GM13977 (cell line): ENCODE measurements around the gene TMEM94.
"Not testable (repeated sequence)": the region's sequence is repeated elsewhere in the genome, so short reads cannot be mapped to it uniquely, and the experiment has no call there.

ENCODE experiments used
- DNase-seq: peaks from one replicate; pipeline ENCODE4 v3.0.0; 2012; ENCODE audit warnings: low spot score
- in situ Hi-C: fragments of 300-500 bp; cut with MboI; formaldehyde crosslinking; loops from one replicate; pipeline ENCODE4 v1.12.0; 2022; ENCODE audit warnings: low sequenced_read_pairs, low pct_unique_long_range_greater_than_20kb, mixed read lengths, inconsistent platforms; ENCODE audit not compliant: unreplicated experiment
- TF ChIP-seq, protein P1 (sequence below): IDR thresholded peaks from 2 replicates; pipeline ENCODE4 v1.5.1; 2012; ENCODE audit warnings: mild to moderate bottlenecking, control low read depth; ENCODE audit not compliant: insufficient read depth; ENCODE audit errors: extremely low read depth, missing control alignments

TMEM94 gene

DNA sequence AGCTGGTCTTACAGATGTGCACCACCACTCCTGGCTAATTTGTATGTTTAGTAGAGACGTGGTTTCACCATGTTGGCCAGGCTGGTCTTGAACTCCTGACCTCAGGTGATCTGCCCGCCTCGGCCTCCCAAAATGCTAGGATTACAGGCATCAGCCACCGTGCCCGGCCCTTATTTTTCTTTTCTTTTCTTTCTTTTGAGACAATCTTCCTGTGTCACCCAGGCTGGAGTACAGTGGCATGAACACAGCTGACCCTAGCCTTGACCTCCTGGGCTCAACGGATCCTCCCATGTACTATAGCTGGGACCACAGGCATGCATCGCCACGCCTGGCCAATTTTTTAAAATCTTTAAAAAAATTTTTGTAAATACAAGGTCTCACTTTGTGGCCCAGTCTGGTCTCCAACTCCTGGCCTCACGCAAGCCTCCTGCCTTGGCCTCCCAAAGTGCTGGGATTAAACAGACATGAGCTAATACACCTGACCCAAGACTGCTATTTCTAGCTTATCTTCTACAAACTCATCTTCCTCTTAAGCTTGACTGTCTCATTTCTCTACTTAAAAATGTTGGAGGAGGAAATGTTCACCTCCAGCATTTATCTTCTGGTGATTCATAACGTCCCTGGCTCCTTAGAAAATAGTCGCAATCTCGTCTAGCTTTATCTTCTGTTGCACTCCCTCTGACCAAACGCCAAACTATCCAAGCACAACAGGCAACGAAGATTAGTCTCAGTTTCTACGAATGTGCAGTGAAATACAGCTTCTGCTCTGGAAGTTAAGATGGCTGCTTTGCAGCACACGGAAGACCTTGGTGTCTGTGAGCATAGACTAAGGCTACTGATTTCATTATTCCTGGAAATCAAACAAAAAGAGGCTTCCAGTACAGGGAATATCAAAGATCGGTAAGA, 8.2 kb upstream of the TMEM94 start:
- in situ Hi-C loops, result no loop called here
- TF ChIP-seq, protein P1, sequence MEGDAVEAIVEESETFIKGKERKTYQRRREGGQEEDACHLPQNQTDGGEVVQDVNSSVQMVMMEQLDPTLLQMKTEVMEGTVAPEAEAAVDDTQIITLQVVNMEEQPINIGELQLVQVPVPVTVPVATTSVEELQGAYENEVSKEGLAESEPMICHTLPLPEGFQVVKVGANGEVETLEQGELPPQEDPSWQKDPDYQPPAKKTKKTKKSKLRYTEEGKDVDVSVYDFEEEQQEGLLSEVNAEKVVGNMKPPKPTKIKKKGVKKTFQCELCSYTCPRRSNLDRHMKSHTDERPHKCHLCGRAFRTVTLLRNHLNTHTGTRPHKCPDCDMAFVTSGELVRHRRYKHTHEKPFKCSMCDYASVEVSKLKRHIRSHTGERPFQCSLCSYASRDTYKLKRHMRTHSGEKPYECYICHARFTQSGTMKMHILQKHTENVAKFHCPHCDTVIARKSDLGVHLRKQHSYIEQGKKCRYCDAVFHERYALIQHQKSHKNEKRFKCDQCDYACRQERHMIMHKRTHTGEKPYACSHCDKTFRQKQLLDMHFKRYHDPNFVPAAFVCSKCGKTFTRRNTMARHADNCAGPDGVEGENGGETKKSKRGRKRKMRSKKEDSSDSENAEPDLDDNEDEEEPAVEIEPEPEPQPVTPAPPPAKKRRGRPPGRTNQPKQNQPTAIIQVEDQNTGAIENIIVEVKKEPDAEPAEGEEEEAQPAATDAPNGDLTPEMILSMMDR, result no peak
- no peak for DNase-seq

DNA sequence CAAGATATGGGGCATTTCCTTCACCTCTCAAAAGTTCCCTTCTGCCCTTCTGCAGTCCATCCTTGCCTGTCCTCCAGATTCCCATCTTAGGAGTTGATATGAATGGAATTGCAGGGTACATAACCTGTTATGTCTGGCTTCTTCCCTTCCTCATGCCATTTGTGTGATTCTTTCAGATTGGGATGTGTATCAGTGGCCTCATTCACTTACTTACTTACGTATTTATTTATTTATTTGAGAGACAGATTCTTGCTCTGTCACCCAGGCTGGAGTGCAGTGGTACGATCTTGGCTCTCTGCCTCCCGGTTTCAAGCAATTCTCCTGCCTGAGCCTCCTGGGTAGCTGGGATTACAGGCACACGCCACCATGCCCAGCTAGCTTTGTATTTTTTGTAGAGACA, 6.2 kb upstream of the TMEM94 start:
- TF ChIP-seq, protein P1, result no peak
- in situ Hi-C loops, result no loop called here
- DNase-seq, result no peak

DNA sequence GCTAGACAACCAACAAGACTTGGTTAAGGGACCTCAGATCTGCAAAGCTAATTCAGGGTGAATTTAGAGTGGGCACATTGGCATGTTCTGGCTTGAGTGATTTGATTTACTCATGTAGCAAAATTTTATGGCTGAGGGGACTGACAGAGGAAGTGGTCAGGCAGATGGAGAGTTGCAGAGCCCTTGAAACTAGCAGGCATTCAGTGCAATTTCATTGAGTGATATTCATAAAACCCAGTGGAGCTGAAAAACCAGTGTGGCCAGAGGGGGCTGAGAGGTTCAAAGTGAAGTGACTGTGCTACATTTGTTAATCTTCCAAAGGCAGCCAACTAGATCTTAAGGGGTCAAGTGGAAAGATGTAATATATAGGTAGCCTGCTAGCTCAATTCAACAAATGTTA, 2.2 kb upstream of the TMEM94 start:
- TF ChIP-seq, protein P1, result no peak
- peak; percentile 45 for DNase-seq
- in situ Hi-C loops, result no loop called here

DNA sequence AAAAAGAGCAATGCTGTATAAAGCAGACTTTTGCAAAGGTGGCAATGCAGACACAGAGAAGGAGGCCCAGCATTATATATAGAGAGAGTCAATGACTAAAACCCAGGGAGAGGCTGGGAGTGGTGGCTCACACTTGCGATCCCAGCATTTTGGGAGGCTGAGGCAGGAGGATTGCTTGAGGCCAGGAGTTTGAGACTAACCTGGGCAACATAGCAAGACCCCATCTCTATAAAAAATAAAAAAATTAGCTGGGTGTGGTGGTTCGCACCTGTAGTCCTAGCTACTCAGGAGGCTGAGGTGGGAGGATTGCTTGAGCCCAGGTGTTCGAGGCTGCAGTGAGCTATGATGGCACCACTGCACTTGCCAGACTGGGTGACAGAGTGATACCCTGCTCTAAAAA, 1.8 kb upstream of the TMEM94 start:
- in situ Hi-C loops, DNase-seq: not testable (repeated sequence)

DNA sequence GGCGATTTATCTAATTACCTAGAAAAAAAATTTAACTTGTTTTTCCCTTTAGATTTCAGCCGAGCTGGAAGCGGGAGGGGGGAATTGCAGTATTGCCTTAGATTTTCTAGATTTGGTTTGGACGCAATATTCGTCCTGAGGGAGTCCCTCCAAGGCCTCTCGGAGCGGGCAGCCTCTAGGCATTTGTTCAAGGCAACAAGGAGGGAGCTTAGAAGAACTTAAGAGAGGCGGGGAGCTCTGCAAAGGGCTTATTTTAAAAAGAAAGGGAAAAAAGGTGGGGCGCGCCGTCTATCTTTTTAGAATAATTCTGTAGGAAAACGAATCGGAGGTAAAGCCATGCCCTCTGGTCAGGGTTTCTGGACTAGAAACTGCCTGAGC, 407 bp upstream of the TMEM94 start:
- in situ Hi-C loops, result no loop called here
- no peak for DNase-seq

DNA sequence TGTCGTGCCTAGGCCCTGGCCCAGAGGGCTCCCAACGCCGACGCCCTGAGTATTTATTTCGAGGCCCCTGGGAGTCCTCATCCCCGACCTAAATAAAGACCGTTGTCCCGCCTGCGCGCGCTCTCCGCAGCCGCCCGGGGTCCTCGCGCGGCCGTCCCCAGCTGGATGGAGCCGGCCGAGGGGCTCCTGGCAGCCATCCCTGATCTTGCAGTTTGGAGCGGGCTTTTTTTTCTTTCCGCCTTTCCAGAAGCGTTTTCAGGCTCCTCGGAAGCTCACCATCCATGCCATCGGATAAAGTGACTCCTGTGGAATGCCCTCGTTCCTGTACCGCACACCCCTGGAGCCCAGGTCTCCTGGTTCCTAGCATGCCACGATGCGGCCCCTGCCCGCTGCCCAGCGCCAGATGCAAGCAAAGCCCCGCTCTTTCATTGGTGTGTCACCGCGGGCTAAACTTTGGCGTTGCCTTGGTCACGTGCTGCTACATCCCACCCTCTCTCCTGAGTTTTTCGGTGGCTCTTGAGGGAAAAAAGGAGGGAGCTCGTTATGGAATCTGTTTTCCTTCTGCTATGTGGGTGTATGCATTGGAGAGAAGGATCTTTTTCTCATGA, 716 bp downstream of the TMEM94 start:
- in situ Hi-C loops, result no loop called here
- DNase-seq, result peak; percentile 24
- TF ChIP-seq, protein P1, result no peak

More for the DNA sequence above, 407 bp upstream of the TMEM94 start:
- TF ChIP-seq, protein P1, result no peak

DNA sequence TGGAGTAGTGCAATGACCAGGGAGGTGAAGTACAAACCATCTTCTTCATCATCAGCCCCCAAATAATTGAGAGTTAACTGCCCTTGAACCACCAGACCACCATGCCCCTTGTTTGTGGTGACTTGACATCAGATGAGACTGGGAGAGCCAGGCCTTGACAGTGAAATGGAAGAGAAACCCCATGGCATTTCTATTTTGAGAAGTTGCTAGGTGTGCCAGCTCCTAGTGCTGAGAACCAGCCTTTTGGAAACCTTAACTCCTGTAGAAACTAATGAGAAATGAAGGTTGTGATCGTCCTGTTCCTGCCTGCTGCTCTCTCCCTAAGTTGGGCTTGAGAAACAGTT, 2.8 kb downstream of the TMEM94 start:
- in situ Hi-C loops, result no loop called here
- no peak for DNase-seq
- TF ChIP-seq, protein P1, result no peak
